GM23248 (cell line): Measurements from ENCODE around the gene TMEM181. TPM values are rescaled to one million over a fixed set of nuclear protein-coding genes. Genes with fewer than 3 reads are reported as not detected.

Source experiments
- DNase-seq: peaks from one replicate; pipeline ENCODE4 v3.0.0-alpha.2; 2015
- H2AFZ ChIP-seq: fragments of 200-600 bp; sonication (generic); 2 replicates; pipeline ENCODE4 v1.6.1; 2016; ENCODE audit warnings: antibody characterized with exemption
- H3F3A ChIP-seq: fragments of 200-600 bp; sonication (generic); 2 replicates; pipeline ENCODE4 v1.6.1; 2016; ENCODE audit warnings: mild to moderate bottlenecking, antibody characterized with exemption, mixed run types; ENCODE audit not compliant: insufficient read depth
- H3K27ac ChIP-seq: fragments of 200-600 bp; sonication (generic); 2 replicates; pipeline ENCODE4 v1.5.1; 2016; ENCODE audit warnings: mild to moderate bottlenecking
- H3K27me3 ChIP-seq: fragments of 200-600 bp; sonication (generic); replicated peaks from 2 replicates; pipeline ENCODE4 v1.6.1; 2016; ENCODE audit warnings: mild to moderate bottlenecking; ENCODE audit not compliant: insufficient read depth
- H3K36me3 ChIP-seq: fragments of 200-600 bp; sonication (generic); 2 replicates; pipeline ENCODE4 v1.6.1; 2016; ENCODE audit warnings: low read depth, mild to moderate bottlenecking
- H3K4me1 ChIP-seq: fragments of 200-600 bp; sonication (generic); 2 replicates; pipeline ENCODE4 v1.6.1; 2016; ENCODE audit warnings: mild to moderate bottlenecking; ENCODE audit not compliant: insufficient read depth
- H3K4me2 ChIP-seq: fragments of 200-600 bp; sonication (generic); one replicate; pipeline ENCODE4 v1.6.1; 2016; ENCODE audit warnings: mild to moderate bottlenecking; ENCODE audit not compliant: unreplicated experiment
- H3K4me3 ChIP-seq: fragments of 200-600 bp; sonication (generic); 2 replicates; pipeline ENCODE4 v1.5.1; 2016; ENCODE audit warnings: mild to moderate bottlenecking
- H3K79me2 ChIP-seq: fragments of 200-600 bp; sonication (generic); 2 replicates; pipeline ENCODE4 v1.6.1; 2016; ENCODE audit warnings: mild to moderate bottlenecking; ENCODE audit not compliant: insufficient read depth
- H3K9ac ChIP-seq: fragments of 200-600 bp; sonication (generic); 2 replicates; pipeline ENCODE4 v1.6.1; 2016; ENCODE audit warnings: mild to moderate bottlenecking
- H3K9me2 ChIP-seq: fragments of 200-600 bp; sonication (generic); 2 replicates; pipeline ENCODE4 v1.6.1; 2016; ENCODE audit warnings: mixed run types, mild to moderate bottlenecking, moderate library complexity; ENCODE audit not compliant: insufficient read depth
- H3K9me3 ChIP-seq: fragments of 200-600 bp; sonication (generic); one replicate; pipeline ENCODE4 v1.6.1; 2017; ENCODE audit warnings: low read depth
- H4K20me1 ChIP-seq: fragments of 200-600 bp; sonication (generic); 2 replicates; pipeline ENCODE4 v1.6.0; 2016; ENCODE audit not compliant: insufficient read depth
- EZH2 ChIP-seq: fragments of 200-600 bp; sonication (generic); IDR thresholded peaks from 2 replicates; pipeline ENCODE4 v1.6.1; 2018; ENCODE audit warnings: antibody characterized with exemption, mild to moderate bottlenecking; ENCODE audit not compliant: insufficient read depth, poor library complexity, severe bottlenecking
- EZH2phosphoT487 ChIP-seq: fragments of 200-600 bp; sonication (generic); IDR thresholded peaks from 2 replicates; pipeline ENCODE4 v1.6.1; 2018; ENCODE audit warnings: antibody characterized with exemption, moderate library complexity, mild to moderate bottlenecking, low read depth; ENCODE audit not compliant: insufficient read depth
- WGBS, 2 experiments: methylation state at CpG; one replicate each; pipeline ENCODE4 v1.1.6; 2015 to 2017; ENCODE audit warnings: low lambda C conversion rate in 2 of 2, low coverage in 1 of 2; ENCODE audit errors: missing lambda C conversion rate in 2 of 2; 5-methylcytosine and 5-hydroxymethylcytosine counted together
- in situ Hi-C: fragments of 300-500 bp; cut with MboI; formaldehyde crosslinking; loops from 2 replicates; pipeline ENCODE4 v1.15.0; 2020
- polyA plus RNA-seq: library from polyadenylated mRNA; unstranded; fragments of >200 nt; fragmentation: Nextera tagmentation; extraction: Ambion mirVana; gene quantifications from 2 replicates; pipeline ENCODE4 v1.2.1, GENCODE V29; 2016
- total RNA-seq: library from RNA; depleted of rRNA; stranded (reverse); fragments of >200 nt; shearing (Covaris generic); gene quantifications from 2 replicates; pipeline ENCODE4 v1.2.3, GENCODE V29; 2014

The TMEM181 gene
- total and polyA plus RNA-seq, 2 experiments from 2014 or later, result 30.7 to 52.6 TPM

DNA sequence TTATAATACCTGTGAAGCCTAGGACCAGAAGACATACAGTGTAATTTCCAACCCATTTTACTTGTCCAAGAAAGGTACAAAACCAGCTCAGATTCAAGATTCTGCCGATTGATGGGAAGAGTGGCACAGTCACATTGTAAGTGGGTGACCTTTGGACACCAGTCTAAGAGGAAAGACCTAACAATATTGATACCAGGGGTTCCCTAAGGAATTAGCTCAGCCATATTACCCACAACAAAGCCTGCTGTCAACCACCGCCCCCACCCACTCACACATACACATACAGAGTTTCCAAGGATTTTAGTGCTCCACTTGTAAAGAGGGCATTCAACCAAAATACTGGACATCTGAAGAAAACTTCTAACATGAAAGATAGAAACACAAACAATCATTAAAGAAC is 27.9 kb upstream of the TMEM181 start:
- in situ Hi-C loops, result no loop called here
- H2AFZ ChIP-seq, result no peak overlapping the region
- WGBS, 2 experiments, result 89 to 91% methylated on average over 2 of the region's 2 CpGs
- H3K27me3 ChIP-seq, result peaks cover under 1% of the 10 kb centered on the region
- H3F3A ChIP-seq, result no peaks in the 10 kb centered on the region
- H3K36me3 ChIP-seq, result no peaks in the 10 kb centered on the region
- H3K79me2 ChIP-seq, result no peaks in the 10 kb centered on the region
- TF ChIP-seq EZH2phosphoT487 (no peak), EZH2 (no peak)
- H3K4me2 ChIP-seq, result no peak overlapping the region
- H3K9ac ChIP-seq, result no peak overlapping the region
- H3K4me3 ChIP-seq, result no peak overlapping the region
- DNase-seq, result no peak
- no peaks in the 10 kb centered on the region for H3K4me1 ChIP-seq
- H4K20me1 ChIP-seq, result no peaks in the 10 kb centered on the region
- H3K9me3 ChIP-seq, result no peaks in the 10 kb centered on the region
- H3K27ac ChIP-seq, result no peak overlapping the region
- no peaks in the 10 kb centered on the region for H3K9me2 ChIP-seq

DNA sequence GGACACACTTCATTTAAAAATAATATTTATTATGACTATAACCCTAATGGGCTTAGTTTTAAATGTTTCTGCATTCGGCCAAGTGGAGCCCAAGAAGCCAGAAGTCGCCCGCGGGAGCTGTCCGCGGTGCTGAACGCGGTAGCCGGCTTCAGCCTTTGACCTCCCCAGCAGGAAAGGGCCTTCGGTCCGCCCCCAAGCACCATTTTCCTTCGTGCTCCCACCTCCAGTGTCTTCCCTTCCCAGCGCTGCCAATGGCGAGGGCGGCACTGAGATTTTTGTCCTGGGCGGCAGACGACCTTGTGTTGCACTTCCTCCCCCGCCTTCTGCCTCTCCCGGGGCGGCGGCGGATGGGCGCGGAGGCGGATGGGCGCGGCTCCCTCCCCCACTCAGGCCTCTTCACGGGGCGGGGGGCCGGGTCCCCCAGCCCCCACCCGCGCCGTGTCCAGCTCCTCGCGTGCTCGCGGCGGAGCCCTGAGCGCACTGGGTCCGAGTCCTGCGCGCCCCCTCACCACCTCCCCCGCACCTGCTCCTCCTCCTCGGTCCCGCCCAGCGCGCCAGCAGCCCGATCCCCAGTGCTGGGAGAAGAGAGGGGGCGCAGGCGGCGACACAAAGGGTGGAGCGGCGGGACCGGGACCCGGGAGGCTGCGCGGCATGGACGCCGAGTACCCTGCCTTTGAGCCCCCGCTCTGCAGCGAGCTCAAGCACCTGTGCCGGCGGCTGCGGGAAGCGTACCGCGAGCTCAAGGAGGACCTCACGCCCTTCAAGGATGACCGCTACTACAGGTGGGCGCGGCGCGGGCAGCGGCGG is 23.6 kb upstream of the TMEM181 start:
- Histone ChIP-seq H3K36me3 (no peaks in the 10 kb centered on the region), H3K9me2 (no peaks in the 10 kb centered on the region), H3K9me3 (no peaks in the 10 kb centered on the region), H4K20me1 (no peaks in the 10 kb centered on the region), H3K79me2 (no peaks in the 10 kb centered on the region), H2AFZ (no peak overlapping the region), H3K4me1 (no peaks in the 10 kb centered on the region), H3K27me3 (peaks cover 18% of the 10 kb centered on the region), H3K27ac (no peak overlapping the region), H3K4me2 (peak overlapping the region; percentile 53), H3K4me3 (peak overlapping the region; percentile 64), H3K9ac (no peak overlapping the region), H3F3A (no peaks in the 10 kb centered on the region)
- in situ Hi-C loops, result no loop called here
- peak; percentile 65 for DNase-seq
- TF ChIP-seq EZH2, result peak; percentile 27
- TF ChIP-seq EZH2phosphoT487, result no peak
- 8 to 10% methylated on average over 48 to 67 of the region's 75 CpGs for WGBS, 2 experiments

GRCh38 chr6:158536891-158537798 is 22.7 kb upstream of the TMEM181 start:
- peaks cover 18% of the 10 kb centered on the region for H3K27me3 ChIP-seq
- peak overlapping the region; percentile 53 for H3K4me2 ChIP-seq
- no peaks in the 10 kb centered on the region for H3K9me3 ChIP-seq
- H4K20me1 ChIP-seq, result no peaks in the 10 kb centered on the region
- H3K4me1 ChIP-seq, result no peaks in the 10 kb centered on the region
- H3K4me3 ChIP-seq, result peak overlapping the region; percentile 64
- DNase-seq, result peak; percentile 32
- no peak overlapping the region for H3K9ac ChIP-seq
- H3K27ac ChIP-seq, result no peak overlapping the region
- no peaks in the 10 kb centered on the region for H3F3A ChIP-seq
- WGBS, 2 experiments, result 5 to 8% methylated on average over 21 to 86 of the region's 94 CpGs
- peak overlapping the region; percentile 58; the same call in 1 of the 2 replicates for H2AFZ ChIP-seq
- TF ChIP-seq EZH2 (peak; percentile 77), EZH2phosphoT487 (peak; percentile 30; the same call in 1 of the 2 replicates)
- no peaks in the 10 kb centered on the region for H3K36me3 ChIP-seq
- no peaks in the 10 kb centered on the region for H3K9me2 ChIP-seq
- no peaks in the 10 kb centered on the region for H3K79me2 ChIP-seq
- in situ Hi-C loops, result no loop called here

DNA sequence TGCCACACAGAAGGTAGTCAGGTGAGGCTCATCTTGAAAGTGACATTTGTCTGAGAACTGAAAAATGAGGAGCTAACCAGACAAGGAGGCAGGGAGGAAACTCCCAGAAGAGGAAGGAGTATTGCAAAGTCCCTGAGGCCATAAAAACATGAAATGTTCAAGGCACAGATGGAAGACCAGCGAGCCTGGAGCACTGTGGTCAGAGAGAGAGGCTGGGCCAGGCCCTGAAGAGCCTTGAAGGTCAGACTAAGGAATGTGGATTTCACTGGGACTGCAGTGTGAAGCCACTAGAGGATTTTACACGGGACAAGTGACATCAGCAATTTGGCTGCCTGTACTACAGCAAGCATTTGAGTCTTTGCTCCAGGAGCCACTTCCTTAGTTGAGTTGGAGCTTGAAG is 21.1 kb upstream of the TMEM181 start:
- Histone ChIP-seq H3K79me2 (no peaks in the 10 kb centered on the region), H3K4me1 (no peaks in the 10 kb centered on the region), H3K9me2 (no peaks in the 10 kb centered on the region), H3K27me3 (peaks cover 18% of the 10 kb centered on the region), H3K27ac (no peak overlapping the region), H3F3A (no peaks in the 10 kb centered on the region), H3K9me3 (no peaks in the 10 kb centered on the region), H3K9ac (no peak overlapping the region), H3K4me3 (no peak overlapping the region), H3K36me3 (no peaks in the 10 kb centered on the region), H3K4me2 (no peak overlapping the region), H4K20me1 (no peaks in the 10 kb centered on the region), H2AFZ (no peak overlapping the region)
- DNase-seq, result no peak
- WGBS, 2 experiments, result 36 to 42% methylated on average over 2 of the region's 2 CpGs
- in situ Hi-C loops, result no loop called here
- no peak for TF ChIP-seq EZH2
- TF ChIP-seq EZH2phosphoT487, result no peak
